Right kidney (tissue), 1 donor: ENCODE results near the gene VAV1.
"Not testable (repeated sequence)": the region's sequence is repeated elsewhere in the genome, so short reads cannot be mapped to it uniquely, and the experiment has no call there.

Experiments used
- DNase-seq: peaks from one replicate; pipeline ENCODE4 v3.0.0-alpha.2; 2016

Gene VAV1

DNA sequence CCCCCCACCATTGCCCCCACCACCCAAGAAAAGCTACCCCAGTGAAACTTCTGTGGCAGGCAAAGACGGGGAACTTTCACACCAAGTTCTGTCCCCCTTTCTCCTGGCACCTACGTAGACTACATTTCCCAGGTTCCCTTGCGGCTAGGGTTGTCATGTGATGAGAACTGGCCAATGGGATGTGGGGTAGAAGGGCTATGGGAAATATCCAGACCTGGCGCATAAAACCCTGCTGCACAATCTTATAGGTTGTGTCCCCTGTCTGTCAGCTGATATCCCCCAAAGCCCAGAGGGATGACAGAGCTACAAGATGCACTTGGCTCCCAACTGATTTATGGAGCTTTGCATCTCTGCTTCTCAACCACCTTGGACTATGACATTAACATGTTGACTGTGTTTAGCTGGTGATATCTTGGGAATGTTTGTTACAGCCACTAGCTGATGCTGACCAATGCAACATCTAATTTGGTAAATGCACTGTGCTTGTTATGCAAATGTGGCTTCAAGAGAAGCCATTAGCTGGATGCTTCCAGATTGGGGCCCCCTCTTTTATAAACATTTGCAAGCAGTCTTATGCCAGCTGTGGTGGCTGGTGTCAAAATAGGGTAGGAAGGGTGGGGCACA lies 11.3 kb upstream of the VAV1 start:
- no peak for DNase-seq

DNA sequence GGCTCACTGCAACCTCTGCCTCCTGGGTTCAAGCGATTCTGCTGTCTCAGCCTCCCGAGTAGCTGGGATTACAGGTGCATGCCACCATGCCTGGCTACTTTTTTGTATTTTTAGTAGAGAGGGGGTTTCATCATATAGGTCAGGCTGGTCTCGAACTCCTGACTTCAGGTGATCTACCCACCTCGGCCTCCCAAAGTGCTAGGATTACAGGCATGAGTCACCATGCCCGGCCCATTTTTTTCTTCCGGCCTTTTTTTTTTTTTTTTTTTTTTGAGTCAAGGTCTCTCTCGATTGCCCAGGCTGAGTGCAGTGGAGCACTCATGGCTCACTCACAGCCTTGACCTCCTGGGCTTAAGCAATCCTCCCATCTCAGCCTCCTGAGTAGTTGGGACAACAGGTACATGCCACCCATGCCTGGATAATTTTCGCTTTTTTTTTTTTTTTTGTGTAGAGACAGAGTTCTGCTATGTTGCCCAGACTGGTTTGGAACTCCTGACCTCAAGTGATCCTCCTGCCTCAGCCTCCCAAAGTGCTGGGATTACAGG lies 10.2 kb upstream of the VAV1 start:
- DNase-seq: not testable (repeated sequence)

DNA sequence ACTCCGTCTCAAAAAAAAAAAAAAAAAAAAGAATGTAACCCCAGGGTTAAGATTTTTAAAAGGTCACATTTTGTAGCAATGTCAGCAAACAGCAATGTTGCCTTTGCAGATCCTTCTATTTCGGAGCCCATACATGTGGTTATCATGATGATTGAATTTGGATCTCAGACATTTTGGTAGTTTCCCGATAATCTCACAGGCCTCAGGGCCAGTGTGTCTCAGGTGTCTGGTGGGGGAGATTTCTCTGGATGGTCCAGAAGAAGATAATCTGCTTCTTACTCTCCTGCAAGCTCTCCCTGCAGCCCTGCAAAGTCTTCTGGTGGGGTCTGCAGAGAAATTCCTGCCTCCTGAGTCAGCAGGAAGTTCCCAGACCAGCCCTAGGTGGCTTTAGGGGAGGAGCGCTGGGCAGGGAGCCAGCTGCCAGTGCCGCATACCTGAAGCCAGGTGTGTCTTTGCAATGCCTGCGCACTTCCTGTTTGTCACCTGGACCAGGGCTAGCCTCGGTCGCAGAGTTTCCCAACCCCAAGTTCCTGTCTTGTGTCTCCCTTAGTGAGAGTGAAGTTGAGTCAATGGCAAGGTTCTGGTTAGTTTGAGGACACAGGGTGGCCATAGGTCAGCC lies 6.7 kb upstream of the VAV1 start:
- peak; percentile 39 for DNase-seq

DNA sequence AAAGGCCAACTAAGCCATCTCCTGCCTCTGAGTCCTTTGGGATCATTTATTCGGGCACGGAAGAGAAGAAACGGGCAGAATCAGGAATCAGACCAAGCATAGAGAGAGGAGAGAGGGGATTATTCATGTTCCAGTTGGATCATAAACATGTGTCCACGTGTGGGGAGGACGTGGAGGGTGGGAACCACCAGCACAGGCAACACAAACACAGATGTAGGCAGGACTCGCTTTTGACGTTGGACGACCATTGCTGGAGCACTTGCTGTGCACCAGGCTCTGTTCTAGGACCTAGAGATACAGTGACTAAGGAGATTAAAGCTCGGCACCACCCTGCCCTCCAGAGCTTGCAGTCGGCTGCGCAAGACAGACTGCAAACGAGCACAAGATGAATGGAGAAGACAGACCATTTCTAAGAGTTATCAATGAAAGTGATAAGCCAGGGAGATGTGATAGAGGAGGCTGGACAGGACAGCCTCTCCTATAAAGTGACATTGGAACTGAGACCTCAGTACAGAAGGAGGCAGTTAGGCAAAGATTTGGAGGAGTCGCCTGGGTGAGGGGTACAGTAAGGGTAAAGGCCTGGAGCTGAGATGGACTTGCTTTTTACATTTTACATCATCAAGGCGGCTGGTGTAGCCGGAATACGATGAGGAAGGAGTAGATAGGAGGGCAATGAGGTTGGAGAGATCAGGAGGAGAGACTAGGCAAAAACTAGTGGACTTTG lies 6.0 kb upstream of the VAV1 start:
- no peak for DNase-seq

DNA sequence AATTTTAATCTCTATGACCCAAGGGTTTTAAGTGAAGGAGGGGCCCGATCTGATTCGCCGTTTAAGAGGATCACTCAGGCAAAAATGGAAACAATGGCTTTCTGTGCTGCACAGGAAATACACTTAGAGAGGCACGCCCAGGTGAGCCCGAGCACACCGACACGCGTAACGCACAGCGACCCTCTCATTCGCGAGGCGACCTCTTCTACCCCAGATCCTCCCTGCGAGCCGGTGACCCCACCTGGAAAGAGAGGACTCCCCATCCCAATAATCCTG lies 5.5 kb upstream of the VAV1 start:
- no peak for DNase-seq

DNA sequence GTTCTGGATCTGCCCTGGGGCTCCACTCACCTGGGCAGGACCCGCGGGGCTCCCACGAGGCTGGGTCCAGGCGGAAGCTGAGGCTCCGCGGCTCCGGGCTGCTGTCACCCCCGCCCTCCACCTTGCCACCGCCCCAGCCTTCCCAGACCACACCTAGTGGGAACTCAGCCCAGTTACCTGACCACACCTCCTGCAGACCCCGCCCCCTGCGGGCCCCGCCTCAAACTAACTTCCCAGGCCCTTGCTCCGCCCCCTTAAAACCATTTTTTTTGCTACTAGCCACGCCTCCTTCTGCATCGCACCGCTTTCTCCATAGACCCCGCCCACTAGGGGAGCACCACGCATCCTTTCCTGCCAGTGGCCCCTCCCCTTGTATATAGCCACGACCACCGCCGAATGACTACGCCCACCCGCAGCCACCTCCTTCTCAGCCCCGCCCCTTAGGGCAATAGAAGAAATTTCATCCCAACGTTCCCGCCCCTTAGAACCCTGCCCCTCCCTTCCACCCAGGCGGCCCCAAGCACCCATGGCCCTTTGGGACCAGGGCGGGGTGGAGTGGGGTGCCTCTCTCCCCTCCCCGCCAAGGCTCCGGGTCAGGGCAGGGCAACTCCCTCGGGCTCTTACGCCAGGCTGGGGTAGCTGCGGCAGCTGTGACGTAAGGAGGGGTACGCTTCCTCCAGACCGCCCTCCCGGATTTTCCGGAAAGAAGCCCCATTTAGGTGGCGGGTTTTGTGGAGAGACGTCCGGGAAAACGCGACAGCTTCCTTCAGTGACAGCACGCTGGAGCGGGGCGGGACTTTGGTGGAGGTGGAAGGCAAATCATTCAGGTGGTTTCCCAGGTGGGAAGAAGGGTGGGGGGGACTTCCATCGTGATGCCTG lies 4.9 kb upstream of the VAV1 start, which contains the start of gene SH2D3A:
Gene SH2D3A, minus strand, starts transcription at position 79 of the 879 bp plus-strand sequence. CDS start 3,687 bp downstream, outside the sequence.
- peak; percentile 64 for DNase-seq

DNA sequence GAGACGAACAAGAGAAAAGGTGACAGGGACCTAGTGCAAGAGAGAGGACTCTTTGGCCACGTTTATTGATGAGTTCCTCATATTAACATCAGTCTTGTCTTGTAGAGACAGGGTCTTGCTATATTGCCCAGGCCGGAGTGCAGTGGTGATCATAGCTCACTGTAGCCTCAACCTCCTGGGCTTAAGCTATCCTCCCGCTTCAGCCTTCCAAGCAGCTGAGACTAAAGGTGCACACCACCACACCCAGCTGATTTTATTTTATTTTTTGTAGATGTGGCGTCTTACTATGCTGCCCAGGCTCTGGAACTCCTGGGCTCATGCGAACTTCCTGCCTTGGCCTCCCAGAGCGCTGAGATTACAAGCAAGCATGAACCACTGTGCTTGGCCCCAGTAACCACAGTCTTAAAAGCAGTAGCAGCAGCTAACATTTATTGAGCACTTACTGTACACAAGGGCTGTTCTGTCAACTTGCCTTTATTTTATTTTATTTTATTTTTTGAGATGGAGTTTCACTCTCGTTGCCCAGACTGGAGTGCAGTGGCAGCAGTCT lies 4.2 kb upstream of the VAV1 start:
- no peak for DNase-seq

DNA sequence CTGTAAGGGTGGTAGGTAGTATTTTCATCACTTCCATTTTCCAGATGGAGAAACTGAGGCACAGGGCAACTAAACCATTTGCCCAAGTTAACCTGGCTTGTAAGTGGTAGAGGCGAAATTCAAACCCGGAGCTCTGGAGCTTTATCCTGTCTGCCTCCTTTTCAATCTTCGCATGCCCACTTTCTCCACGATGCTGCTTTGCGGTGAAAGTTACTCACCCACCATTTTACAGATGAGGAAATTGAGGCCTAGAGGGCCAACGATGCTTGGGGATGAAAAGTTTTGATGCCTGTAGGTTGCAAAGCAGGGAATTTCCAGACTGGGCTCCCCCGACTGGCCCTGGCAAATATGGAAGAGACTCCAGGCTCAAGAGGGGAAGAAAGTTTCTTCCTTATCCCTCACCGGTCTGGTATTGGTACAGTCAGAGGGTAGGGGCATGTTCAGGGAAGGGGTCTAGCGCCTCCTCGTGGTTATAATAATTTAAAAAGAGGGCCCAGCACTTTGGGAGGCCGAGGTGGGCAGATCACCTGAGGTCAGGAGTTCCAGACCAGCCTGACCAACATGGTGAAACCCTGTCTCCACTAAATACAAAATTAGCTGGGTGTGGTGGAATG lies 3.4 kb upstream of the VAV1 start:
- no peak for DNase-seq

DNA sequence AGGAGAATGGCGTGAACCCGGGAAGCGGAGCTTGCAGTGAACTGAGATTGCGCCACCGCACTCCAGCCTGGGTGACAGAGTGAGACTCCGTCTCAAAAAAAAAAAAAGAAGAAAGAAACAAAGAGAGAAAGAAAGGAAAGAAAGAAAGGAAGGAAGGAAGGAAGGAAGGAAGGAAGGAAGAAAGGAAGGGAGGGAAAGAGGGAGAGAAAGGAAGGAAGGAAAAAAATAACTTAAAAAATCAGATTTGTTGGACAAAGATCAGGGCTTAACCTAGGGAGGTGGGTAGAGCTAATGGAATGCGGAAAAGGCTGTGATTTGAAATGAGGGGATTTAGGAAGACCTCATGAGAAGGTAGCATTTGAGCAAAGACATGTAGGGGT lies 870 bp upstream of the VAV1 start:
- DNase-seq: not testable (repeated sequence)

DNA sequence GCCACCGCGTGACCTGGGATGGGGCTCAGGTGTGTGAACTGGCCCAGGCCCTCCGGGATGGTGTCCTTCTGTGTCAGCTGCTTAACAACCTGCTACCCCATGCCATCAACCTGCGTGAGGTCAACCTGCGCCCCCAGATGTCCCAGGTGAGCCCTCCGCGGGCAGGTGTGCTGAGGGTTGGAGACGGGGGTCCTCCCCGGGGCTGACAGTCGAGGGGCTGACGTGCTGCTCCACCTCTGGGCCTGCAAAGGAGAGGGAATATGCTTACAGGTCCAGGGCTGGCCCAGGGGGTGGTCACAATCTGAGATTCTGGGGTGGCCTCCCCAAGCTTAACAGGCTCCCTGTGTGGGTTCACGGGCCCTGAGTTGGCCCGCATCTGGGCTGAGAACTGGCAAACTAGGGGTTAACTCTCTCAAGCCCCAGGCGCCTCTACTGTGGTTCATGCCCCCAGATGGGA lies 386 bp downstream of the VAV1 start:
- DNase-seq: no peak

DNA sequence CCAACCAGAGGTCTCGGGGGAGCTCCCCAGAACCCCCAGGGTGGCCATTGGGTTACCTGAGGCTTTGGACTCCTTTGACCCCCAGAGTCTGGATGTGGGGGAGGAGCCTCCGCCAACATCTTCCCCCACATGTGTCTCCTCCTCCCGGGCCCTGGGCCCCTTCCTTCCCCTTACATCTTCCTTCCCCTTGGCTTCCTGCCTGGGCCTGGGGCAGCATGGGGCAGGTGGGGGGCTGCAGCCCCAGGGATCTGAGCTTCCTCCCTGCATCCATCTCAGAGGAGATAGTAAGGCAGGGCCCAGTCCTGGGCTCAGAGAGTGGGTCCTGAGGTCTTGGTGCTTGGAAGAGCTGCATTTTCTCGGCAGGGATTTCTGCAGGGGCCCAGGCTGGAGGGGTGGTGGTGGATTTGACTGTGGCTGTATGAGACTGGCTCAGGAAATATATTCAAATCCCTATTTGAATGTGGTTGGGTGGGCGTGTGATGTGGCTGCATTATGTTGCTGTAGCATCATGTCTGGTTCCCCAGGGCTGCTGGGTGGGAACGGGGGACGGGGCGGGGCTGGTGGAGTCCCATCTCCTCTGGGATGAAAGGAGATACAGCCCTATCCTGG lies 919 bp downstream of the VAV1 start:
- DNase-seq: no peak

DNA sequence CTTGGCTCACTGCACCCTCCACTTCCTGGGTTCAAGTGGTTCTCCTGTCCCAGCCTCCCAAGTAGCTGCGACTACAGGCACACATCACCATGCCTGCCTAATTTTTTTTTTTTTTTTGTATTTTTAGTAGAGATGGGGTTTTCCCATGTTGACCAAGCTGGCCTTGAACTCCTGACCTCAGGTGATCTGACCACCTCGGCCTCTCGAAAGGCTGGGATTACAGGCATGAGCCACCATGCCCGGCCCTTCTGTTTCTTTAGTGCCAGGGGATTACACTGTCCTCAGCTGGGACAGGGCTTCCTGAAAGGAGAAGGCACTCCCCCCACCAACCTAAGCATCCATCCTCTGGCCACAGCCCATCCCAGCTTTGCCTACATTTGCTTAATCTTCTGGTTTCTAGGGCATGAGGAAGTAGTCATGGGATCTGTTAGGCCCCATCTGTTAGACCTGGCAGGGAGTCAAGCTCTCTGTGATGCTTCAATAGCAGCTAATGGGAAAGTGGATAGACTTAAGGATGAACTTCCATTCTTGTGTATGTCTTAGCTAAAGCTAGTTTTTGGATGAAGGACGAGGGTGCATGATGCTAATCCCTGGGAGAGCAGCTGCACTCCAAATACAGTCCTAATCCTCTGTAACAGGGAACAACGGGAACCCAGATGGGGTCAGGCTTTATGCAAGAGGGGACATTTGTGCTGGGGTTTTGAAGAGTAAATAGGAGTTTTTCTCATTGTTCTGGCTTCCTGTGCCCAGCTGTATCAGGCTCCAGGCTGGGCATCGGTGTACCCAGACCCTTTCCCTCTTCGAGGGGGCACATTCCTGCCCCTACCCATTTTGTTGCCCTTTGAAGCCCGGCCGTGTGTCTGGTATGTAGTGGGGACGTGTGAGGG lies 2.6 kb downstream of the VAV1 start:
- no peak for DNase-seq

DNA sequence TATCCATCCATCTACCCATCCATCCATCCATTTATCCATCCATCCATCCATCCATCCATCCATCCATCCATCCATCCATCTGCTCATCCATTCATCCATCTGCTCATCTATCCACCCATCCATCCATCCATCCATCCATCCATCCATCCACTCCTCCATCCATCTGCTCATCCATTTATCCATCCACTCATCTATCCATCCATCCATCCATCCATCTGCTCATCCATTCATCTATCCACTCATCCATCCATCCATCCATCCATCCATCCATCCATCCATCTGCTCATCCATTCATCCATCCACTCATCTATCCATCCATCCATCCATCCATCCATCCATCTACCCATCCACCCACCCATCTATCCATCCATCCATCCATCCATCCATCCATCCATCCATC lies 3.5 kb downstream of the VAV1 start:
- not testable (repeated sequence) for DNase-seq

DNA sequence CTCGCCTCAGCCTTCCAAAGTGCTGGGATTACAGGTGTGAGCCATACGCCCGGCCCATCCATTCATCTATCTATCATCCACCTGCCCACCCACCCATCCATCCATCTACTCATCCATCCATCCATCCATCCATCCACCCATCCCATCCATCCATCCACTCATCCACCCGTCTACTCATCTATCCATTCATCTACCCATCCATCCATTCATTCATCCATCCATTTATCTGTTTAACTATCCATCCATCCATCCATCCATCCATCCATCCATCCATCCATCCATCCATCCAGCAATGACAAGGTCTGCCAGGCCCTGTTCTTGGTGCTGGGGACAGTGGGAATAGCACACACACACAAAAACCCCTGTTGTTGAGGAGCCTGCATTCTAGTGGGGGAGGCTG lies 4.5 kb downstream of the VAV1 start:
- no peak for DNase-seq

DNA sequence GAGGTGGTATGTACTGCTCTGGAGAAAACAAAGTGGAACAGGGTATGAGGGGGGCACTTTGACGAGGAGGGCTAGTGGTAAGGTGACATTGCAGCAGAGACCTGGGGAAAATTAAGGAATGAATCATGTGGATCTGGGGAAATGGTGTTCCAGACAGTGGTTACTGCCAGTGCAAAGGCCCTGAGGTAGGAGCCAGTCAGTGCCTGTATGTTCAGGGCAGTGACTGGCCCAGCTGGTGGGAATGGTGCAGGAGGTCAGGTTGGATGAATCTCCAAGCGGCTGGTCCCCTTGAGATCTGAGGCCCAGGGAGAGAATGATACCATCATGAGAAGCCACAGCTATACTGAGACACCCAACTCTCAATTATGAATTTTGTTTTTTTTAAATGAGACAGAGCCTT lies 4.9 kb downstream of the VAV1 start:
- no peak for DNase-seq

DNA sequence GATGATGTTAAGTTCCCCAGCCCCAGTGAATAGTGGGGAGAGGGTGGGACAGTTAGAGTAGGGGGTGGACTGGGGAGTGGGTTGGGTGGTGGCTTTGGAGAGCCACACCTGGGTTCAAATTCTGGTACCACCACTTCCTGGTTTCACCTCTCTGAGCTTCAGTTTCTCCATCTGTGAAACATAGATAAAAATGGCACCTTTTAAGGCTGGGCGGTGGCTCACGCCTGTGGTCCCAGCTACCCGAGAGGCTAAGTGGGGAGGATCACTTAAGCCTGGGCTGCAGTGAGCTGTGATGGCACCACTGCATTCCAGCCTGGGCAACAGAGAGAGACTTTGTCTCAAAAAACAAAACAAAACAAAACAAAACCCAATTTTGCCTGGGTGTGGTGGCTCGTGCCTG lies 5.9 kb downstream of the VAV1 start:
- no peak for DNase-seq

DNA sequence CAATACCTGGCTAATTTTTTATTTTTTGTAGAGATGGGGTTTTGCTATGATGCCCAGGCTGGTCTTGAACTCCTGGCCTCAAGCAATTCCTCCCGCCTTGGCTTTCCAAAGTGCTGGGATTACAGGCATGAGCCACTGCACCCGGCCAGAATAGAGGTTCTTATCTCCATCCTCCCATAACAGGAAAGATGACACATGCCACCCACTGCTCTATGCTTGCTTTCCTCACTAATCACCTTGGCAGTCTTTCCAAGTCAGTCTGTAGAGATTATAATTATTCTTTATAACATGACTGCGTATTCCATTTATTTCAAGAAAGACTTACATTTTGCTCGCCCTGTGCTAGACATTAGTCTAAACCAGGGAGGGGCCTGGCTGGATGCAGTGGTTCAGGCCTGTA lies 6.7 kb downstream of the VAV1 start:
- no peak for DNase-seq

DNA sequence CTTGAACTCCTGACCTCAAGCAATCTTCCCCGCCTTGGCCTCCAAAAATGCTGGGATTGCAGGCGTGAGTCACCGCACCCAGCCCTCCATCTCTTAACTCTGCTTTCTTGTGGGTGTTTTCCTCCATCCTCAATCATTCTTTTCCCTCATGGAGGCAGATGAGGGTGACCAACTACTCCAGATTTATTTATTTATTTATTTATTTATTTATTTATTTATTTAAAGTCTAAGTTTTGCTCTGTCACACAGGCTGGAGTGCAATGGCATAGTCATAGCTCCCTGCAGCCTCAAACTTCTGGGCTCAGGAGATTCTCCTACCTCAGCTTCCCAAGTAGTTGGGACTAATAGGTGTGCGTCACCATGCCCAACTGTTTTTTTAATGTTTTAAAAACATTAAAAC lies 14.9 kb downstream of the VAV1 start:
- no peak for DNase-seq

DNA sequence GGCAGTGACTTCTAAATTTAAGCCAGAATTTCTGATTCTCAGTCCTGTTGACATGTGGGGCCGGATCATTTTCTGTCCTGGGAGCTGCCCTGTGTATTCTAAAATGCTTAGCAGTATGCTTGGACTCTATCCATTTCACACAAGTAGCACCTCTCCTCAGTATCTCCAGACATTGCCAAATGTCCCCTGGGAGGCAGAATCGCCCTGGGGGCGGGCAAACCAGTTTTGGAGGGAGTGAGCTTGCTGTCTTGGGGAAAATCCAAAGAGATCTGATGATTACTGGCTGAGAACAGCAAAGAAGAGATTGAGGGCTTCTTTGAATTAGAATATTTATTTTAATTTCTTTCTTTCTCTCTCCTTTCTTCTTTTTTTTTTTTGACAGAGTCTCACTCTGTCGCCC lies 16.4 kb downstream of the VAV1 start:
- no peak for DNase-seq
